Mesenchymal stem cell (in vitro differentiated cells and primary cell): ENCODE data around the gene MOSMO.
"Not testable (repeated sequence)": the region's sequence is repeated elsewhere in the genome, so short reads cannot be mapped to it uniquely, and the experiment has no call there.

ENCODE experiments used
- DNase-seq: peaks from one replicate; pipeline ENCODE4 v3.0.0-alpha.2; 2013
- H2AFZ ChIP-seq: one replicate; pipeline ENCODE4 v1.6.1; 2013; ENCODE audit warnings: low read depth, mild to moderate bottlenecking, control low read depth, inconsistent platforms, low read length, moderate library complexity
- H2AK5ac ChIP-seq: 2 replicates; pipeline ENCODE4 v1.6.1; 2013; ENCODE audit warnings: low read length, moderate library complexity, mild to moderate bottlenecking, inconsistent platforms; ENCODE audit not compliant: severe bottlenecking
- H2BK120ac ChIP-seq: one replicate; pipeline ENCODE4 v1.6.1; 2013; ENCODE audit warnings: low read depth, mild to moderate bottlenecking, inconsistent platforms, low read length, moderate library complexity
- H2BK12ac ChIP-seq, 2 experiments: one replicate each; pipeline ENCODE4 v1.6.1; 2013; ENCODE audit warnings: inconsistent platforms in 2 of 2, low read length in 2 of 2, mild to moderate bottlenecking in 2 of 2, moderate library complexity in 2 of 2, control low read depth in 1 of 2
- H2BK15ac ChIP-seq: one replicate; pipeline ENCODE4 v1.6.1; 2013; ENCODE audit warnings: mild to moderate bottlenecking, low read depth, inconsistent platforms; ENCODE audit not compliant: poor library complexity, severe bottlenecking
- H2BK5ac ChIP-seq: 2 replicates; pipeline ENCODE4 v1.6.1; 2013; ENCODE audit warnings: low read depth, mild to moderate bottlenecking, low read length, control low read depth, inconsistent platforms; ENCODE audit not compliant: poor library complexity, severe bottlenecking
- H3K14ac ChIP-seq, 2 experiments: one replicate each; pipeline ENCODE4 v1.6.1; 2013; ENCODE audit warnings: inconsistent platforms in 2 of 2, low read length in 2 of 2, control low read depth in 1 of 2, mild to moderate bottlenecking in 1 of 2, moderate library complexity in 1 of 2
- H3K18ac ChIP-seq, 2 experiments: one replicate each; pipeline ENCODE4 v1.6.1; 2013; ENCODE audit warnings: inconsistent platforms in 2 of 2, low read length in 2 of 2, control low read depth in 1 of 2, low read depth in 1 of 2, mild to moderate bottlenecking in 1 of 2
- H3K23ac ChIP-seq, 2 experiments: one replicate each; pipeline ENCODE4 v1.6.1; 2013; ENCODE audit warnings: inconsistent platforms in 2 of 2, low read length in 2 of 2, mild to moderate bottlenecking in 2 of 2, moderate library complexity in 2 of 2, control low read depth in 1 of 2
- H3K27ac ChIP-seq: 2 replicates; pipeline ENCODE4 v1.5.1; 2013; ENCODE audit warnings: mild to moderate bottlenecking, moderate library complexity, low read length, control low read depth, inconsistent platforms; ENCODE audit not compliant: poor library complexity, severe bottlenecking
- H3K27me3 ChIP-seq, 2 experiments: 2 replicates each; pipeline versions ENCODE4 v1.6.1 to v1.7.0; 2013; ENCODE audit warnings: low read length in 2 of 2, mild to moderate bottlenecking in 2 of 2, moderate library complexity in 2 of 2, control low read depth in 1 of 2, inconsistent platforms in 1 of 2; ENCODE audit not compliant: control insufficient read depth in 1 of 2, insufficient read depth in 1 of 2
- H3K36me3 ChIP-seq, 2 experiments: 2 replicates each; pipeline versions ENCODE4 v1.6.1 to v1.7.0; 2013; ENCODE audit warnings: low read length in 2 of 2, control low read depth in 1 of 2, inconsistent platforms in 1 of 2, low read depth in 1 of 2, mild to moderate bottlenecking in 1 of 2; ENCODE audit not compliant: insufficient read depth in 2 of 2, control insufficient read depth in 1 of 2
- H3K4ac ChIP-seq, 2 experiments: one replicate each; pipeline ENCODE4 v1.6.1; 2013; ENCODE audit warnings: inconsistent platforms in 2 of 2, low read length in 2 of 2, mild to moderate bottlenecking in 2 of 2, moderate library complexity in 2 of 2, control low read depth in 1 of 2, low read depth in 1 of 2
- H3K4me1 ChIP-seq: 2 replicates; pipeline ENCODE4 v1.6.1; 2013; ENCODE audit warnings: low read depth, low read length, control low read depth; ENCODE audit not compliant: control insufficient read depth, insufficient read depth
- H3K4me2 ChIP-seq: 2 replicates; pipeline ENCODE4 v1.6.1; 2013; ENCODE audit warnings: low read length, mild to moderate bottlenecking, inconsistent platforms; ENCODE audit not compliant: poor library complexity, severe bottlenecking
- H3K4me3 ChIP-seq, 2 experiments: 2 replicates each; pipeline versions ENCODE4 v1.5.1 to v1.7.0; 2013; ENCODE audit warnings: low read length in 2 of 2, mild to moderate bottlenecking in 2 of 2, control low read depth in 1 of 2, low read depth in 1 of 2; ENCODE audit not compliant: insufficient read depth in 1 of 2
- H3K79me1 ChIP-seq: replicated peaks from 2 replicates; pipeline ENCODE4 v1.6.1; 2013; ENCODE audit warnings: mild to moderate bottlenecking, control low read depth, low read length, inconsistent platforms; ENCODE audit not compliant: poor library complexity, severe bottlenecking
- H3K9ac ChIP-seq: 2 replicates; pipeline ENCODE4 v1.7.0; 2013; ENCODE audit warnings: mild to moderate bottlenecking, low read length, moderate library complexity
- H3K9me3 ChIP-seq: 2 replicates; pipeline ENCODE4 v1.7.0; 2013; ENCODE audit warnings: mild to moderate bottlenecking, low read length; ENCODE audit not compliant: control insufficient read depth
- H4K8ac ChIP-seq: one replicate; pipeline ENCODE4 v1.6.1; 2013; ENCODE audit warnings: inconsistent platforms, mild to moderate bottlenecking, low read length, moderate library complexity
- H4K91ac ChIP-seq: one replicate; pipeline ENCODE4 v1.6.1; 2013; ENCODE audit warnings: mild to moderate bottlenecking, low read length, inconsistent platforms
- WGBS: methylation state at CpG from one replicate; pipeline ENCODE4 v1.1.7; 2013; ENCODE audit warnings: mixed read lengths; 5-methylcytosine and 5-hydroxymethylcytosine counted together

The MOSMO gene

GRCh38 chr16:22024785-22025184 is 16.9 kb downstream of the MOSMO start:
- not testable (repeated sequence) for H4K91ac ChIP-seq, DNase-seq, H4K8ac ChIP-seq, H3K36me3 ChIP-seq, H3K14ac ChIP-seq, H2BK120ac ChIP-seq, H3K4ac ChIP-seq, H3K9me3 ChIP-seq, H3K23ac ChIP-seq, H2BK15ac ChIP-seq, H3K4me3 ChIP-seq, H3K27ac ChIP-seq, H2BK12ac ChIP-seq, H3K4me1 ChIP-seq, H2AK5ac ChIP-seq, H2AFZ ChIP-seq, H3K18ac ChIP-seq, H3K9ac ChIP-seq, H3K4me2 ChIP-seq, H3K27me3 ChIP-seq, H2BK5ac ChIP-seq
- peaks cover 17% of the 10 kb centered on the region for H3K79me1 ChIP-seq
- 82% methylated on average over 3 of the region's 4 CpGs for WGBS

DNA sequence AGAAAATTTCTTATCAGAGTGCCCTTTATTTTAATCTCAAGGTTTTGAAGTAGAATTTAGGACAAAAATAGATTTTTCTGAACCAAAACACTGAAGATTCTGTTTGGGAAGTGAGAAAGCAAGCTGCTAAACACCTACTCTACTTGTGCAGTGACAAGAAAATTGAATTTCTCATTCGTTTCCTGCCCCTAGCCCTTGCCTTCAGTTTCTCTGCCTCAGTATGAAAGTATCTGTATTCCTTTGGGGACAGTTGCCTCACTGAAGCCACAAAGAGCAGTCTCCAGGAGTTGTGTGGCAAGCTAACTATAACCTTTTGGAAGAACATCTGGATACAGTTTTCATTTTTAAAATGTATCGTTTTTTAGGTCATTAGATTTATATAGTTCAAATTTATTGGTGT is 19.7 kb downstream of the MOSMO start:
- Histone ChIP-seq H3K36me3 (peaks cover 3 to 15% of the 10 kb centered on the region in 2 experiments), H2AFZ (no peak overlapping the region), H3K18ac (no peak overlapping the region), H3K79me1 (peaks cover 11% of the 10 kb centered on the region), H3K14ac (no peak overlapping the region), H3K4me3 (peak overlapping the region in 1 of 2 experiments; percentile 25), H2BK120ac (no peak overlapping the region), H4K91ac (no peak overlapping the region), H2BK15ac (no peak overlapping the region), H3K9ac (peak overlapping the region; percentile 58), H2BK5ac (no peak overlapping the region), H4K8ac (no peak overlapping the region), H3K9me3 (peaks cover 5% of the 10 kb centered on the region), H3K27ac (no peak overlapping the region), H3K27me3 (no peaks in the 10 kb centered on the region), H3K4me2 (no peak overlapping the region), H3K4ac (no peak overlapping the region), H2AK5ac (no peak overlapping the region), H3K23ac (no peak overlapping the region), H3K4me1 (peaks cover 3% of the 10 kb centered on the region), H2BK12ac (no peak overlapping the region)
- DNase-seq, result peak; percentile 39
- WGBS, result no CpG with 5 or more reads among the region's 2 CpGs

DNA sequence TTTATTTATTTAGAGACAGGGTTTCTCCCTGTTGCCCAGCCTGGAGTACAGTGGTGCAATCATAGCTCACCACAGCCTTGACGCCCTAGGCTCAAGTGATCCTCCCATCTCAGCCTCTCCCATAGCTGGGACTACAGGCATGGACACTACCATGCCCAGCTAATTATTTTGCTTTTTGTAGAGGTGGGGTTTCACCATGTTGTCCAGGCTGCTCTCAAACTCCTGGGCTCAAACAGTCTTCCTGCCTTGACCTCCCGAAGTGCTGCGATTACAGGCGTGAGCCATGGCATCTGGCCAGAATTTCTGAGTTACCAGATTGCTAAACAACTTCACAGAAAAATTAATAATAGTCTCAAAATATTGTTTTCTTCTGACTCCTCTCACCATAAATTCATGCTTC is 21.7 kb downstream of the MOSMO start:
- 93% methylated on average over 4 of the region's 4 CpGs for WGBS
- H2BK15ac ChIP-seq, result no peak overlapping the region
- H4K8ac ChIP-seq, result no peak overlapping the region

DNA sequence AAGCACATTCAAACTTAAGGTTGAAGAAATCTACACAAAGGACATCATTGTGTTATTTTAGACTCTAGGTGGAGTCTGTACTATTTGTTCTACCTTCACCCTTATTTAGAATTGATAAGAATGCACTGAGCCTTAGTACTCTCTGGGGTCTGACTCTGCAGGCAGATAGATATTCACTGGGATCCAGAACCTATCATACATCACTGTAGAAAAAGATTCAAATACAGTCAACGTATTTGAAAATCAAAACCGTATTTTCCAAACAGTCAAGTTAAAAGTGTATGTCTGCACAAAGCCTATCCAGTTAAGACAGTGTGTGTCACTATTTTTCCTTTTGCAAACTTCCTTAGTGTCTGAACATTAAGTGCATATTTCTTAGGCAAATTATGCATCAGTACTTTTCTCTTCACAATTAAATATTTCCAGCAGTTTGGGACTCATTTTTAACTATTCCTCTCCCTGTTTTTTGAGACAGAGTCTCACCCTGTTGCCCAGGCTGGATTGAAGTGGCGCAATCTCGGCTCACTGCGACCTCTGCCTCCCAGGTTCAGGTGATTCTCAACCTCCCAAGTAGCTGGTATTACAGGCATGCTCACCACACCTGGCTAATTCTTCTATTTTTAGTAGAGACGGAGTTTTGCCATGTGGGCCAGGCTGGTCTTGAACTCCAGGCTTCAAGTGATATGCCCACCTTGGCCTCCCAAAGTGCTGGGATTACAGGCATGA is 22.3 kb downstream of the MOSMO start:
- Histone ChIP-seq H3K4me1 (peaks cover 3% of the 10 kb centered on the region), H2BK12ac (no peak overlapping the region), H4K8ac (no peak overlapping the region), H3K14ac (no peak overlapping the region), H3K18ac (no peak overlapping the region), H3K23ac (no peak overlapping the region), H2BK120ac (no peak overlapping the region), H2AFZ (no peak overlapping the region), H2BK5ac (no peak overlapping the region), H3K36me3 (peaks cover 3 to 18% of the 10 kb centered on the region in 2 experiments), H3K27ac (no peak overlapping the region), H2AK5ac (no peak overlapping the region), H3K4me2 (no peak overlapping the region), H3K9ac (no peak overlapping the region), H3K4ac (no peak overlapping the region), H3K79me1 (peaks cover 17% of the 10 kb centered on the region), H3K9me3 (peaks cover 5% of the 10 kb centered on the region), H3K27me3 (no peaks in the 10 kb centered on the region), H2BK15ac (no peak overlapping the region), H3K4me3 (no peak overlapping the region), H4K91ac (no peak overlapping the region)
- WGBS, result 93% methylated on average over 6 of the region's 6 CpGs
- no peak for DNase-seq

More for the DNA sequence above, 21.7 kb downstream of the MOSMO start:
- Histone ChIP-seq H3K4me3 (no peak overlapping the region), H3K18ac (peak overlapping the region in 1 of 2 experiments; percentile 62), H2BK12ac (no peak overlapping the region), H3K9me3 (peaks cover 5% of the 10 kb centered on the region), H3K4me2 (no peak overlapping the region), H3K9ac (no peak overlapping the region), H3K36me3 (peaks cover 3 to 15% of the 10 kb centered on the region in 2 experiments), H3K27me3 (no peaks in the 10 kb centered on the region), H3K23ac (no peak overlapping the region), H3K27ac (no peak overlapping the region), H2BK120ac (no peak overlapping the region), H2BK5ac (no peak overlapping the region), H3K79me1 (peaks cover 12% of the 10 kb centered on the region), H4K91ac (peak overlapping the region; percentile 62), H2AFZ (no peak overlapping the region), H2AK5ac (no peak overlapping the region), H3K14ac (no peak overlapping the region), H3K4ac (no peak overlapping the region), H3K4me1 (peaks cover 3% of the 10 kb centered on the region)
- no peak for DNase-seq
